Uterus (tissue), 2 donors: ENCODE measurements around the gene VWA5B2.

Experiments
- POLR2A ChIP-seq, 2 donors: fragments of 450-650 bp; IDR thresholded peaks; one replicate each; pipeline ENCODE4 v1.6.1; 2016; ENCODE audit warnings: antibody characterized with exemption in 2 of 2, mild to moderate bottlenecking in 1 of 2, moderate library complexity in 1 of 2
- TF ChIP-seq, protein P1 (sequence below), 4 experiments: fragments of 200-600 bp in 2 of 4; fragments of 450-650 bp in 2 of 4; sonication (generic) in 2 of 4; IDR thresholded peaks; one replicate each; pipeline ENCODE4 v1.5.1; 2016 to 2019; ENCODE audit warnings: antibody characterized with exemption in 4 of 4, mild to moderate bottlenecking in 2 of 4, moderate library complexity in 1 of 4

DNA sequence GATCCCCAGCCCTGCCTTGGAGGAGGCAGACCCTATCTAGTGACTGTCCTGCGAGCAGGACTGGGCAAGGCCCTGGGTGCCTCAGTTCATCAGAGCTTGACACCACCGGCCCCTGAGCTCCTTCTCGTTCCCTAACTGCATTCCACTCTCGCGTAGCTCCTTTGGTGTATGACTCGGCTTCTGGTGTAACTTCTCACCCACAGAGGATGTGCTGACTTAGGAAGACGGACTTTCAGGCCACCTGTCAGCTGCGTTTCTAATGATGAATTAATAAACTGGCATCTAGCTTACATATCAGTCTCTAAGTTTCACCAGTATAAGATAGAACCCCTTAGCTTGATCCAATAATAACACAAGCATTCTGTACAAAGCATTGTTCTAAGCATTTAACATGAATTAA is 25.9 kb upstream of the VWA5B2 start:
- TF ChIP-seq, protein P1, sequence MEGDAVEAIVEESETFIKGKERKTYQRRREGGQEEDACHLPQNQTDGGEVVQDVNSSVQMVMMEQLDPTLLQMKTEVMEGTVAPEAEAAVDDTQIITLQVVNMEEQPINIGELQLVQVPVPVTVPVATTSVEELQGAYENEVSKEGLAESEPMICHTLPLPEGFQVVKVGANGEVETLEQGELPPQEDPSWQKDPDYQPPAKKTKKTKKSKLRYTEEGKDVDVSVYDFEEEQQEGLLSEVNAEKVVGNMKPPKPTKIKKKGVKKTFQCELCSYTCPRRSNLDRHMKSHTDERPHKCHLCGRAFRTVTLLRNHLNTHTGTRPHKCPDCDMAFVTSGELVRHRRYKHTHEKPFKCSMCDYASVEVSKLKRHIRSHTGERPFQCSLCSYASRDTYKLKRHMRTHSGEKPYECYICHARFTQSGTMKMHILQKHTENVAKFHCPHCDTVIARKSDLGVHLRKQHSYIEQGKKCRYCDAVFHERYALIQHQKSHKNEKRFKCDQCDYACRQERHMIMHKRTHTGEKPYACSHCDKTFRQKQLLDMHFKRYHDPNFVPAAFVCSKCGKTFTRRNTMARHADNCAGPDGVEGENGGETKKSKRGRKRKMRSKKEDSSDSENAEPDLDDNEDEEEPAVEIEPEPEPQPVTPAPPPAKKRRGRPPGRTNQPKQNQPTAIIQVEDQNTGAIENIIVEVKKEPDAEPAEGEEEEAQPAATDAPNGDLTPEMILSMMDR (IDR thresholded peaks at IDR 0.05), result no peak
- no peak for TF ChIP-seq POLR2A (IDR thresholded peaks at IDR 0.05)
